OCI-LY3 (cell line): Measurements from ENCODE around the gene WFDC5.

Experiments
- H2AFZ ChIP-seq: fragments of 200-600, 300-600 bp; shearing (Covaris generic); 2 replicates; pipeline ENCODE4 v1.6.0; 2014; ENCODE audit warnings: antibody characterized with exemption, low read depth, low read length
- H3K27ac ChIP-seq: fragments of 200-600, 300-600 bp; sonication (generic); 2 replicates; pipeline ENCODE4 v1.5.1; 2014; ENCODE audit warnings: mild to moderate bottlenecking, low read length, moderate library complexity, mixed read lengths
- H3K27me3 ChIP-seq: fragments of 200-600, 300-600 bp; sonication (generic); 2 replicates; pipeline ENCODE4 v1.6.1; 2014; ENCODE audit warnings: low read depth, low read length, mixed read lengths
- H3K36me3 ChIP-seq: fragments of 200-600, 300-600 bp; sonication (generic); replicated peaks from 2 replicates; pipeline ENCODE3; 2014; ENCODE audit warnings: low read depth, low read length, mixed read lengths
- H3K4me1 ChIP-seq: fragments of 300-600, 200-600 bp; sonication (generic); 2 replicates; pipeline ENCODE4 v1.6.1; 2014; ENCODE audit warnings: low read length, mixed read lengths
- H3K4me2 ChIP-seq: fragments of 200-600, 300-600 bp; sonication (generic); 2 replicates; pipeline ENCODE4 v1.6.1; 2014; ENCODE audit warnings: low read length, mixed read lengths
- H3K4me3 ChIP-seq: fragments of 300-600, 200-600 bp; sonication (generic); 2 replicates; pipeline ENCODE4 v1.5.1; 2014; ENCODE audit warnings: antibody characterized with exemption, mild to moderate bottlenecking, low read length, moderate library complexity
- H3K79me2 ChIP-seq: fragments of 300-600, 200-600 bp; shearing (Covaris generic); 2 replicates; pipeline ENCODE4 v1.6.1; 2014; ENCODE audit warnings: mild to moderate bottlenecking, low read length, mixed read lengths
- H3K9ac ChIP-seq: fragments of 300-600, 200-600 bp; shearing (Covaris generic); 2 replicates; pipeline ENCODE4 v1.6.0; 2014; ENCODE audit warnings: mild to moderate bottlenecking, low read length, moderate library complexity
- H3K9me3 ChIP-seq: fragments of 200-600, 300-600 bp; shearing (Covaris generic); 2 replicates; pipeline ENCODE4 v1.6.1; 2014; ENCODE audit warnings: low read length, mixed read lengths; ENCODE audit not compliant: insufficient read depth
- H4K20me1 ChIP-seq: fragments of 200-600, 300-600 bp; sonication (generic); 2 replicates; pipeline ENCODE4 v1.6.1; 2016; ENCODE audit warnings: low read length, mixed read lengths; ENCODE audit not compliant: insufficient read depth
- EZH2phosphoT487 ChIP-seq: fragments of 200-600 bp; shearing (Covaris generic); IDR thresholded peaks from 2 replicates; pipeline ENCODE4 v1.6.1; 2018; ENCODE audit warnings: antibody characterized with exemption, mixed run types, low read depth
- TF ChIP-seq, protein P1 (sequence below): fragments of 200-600, 300-600 bp; sonication (generic); IDR thresholded peaks from 2 replicates; pipeline ENCODE4 v1.5.1; 2014; ENCODE audit warnings: antibody characterized with exemption, low read length, low read depth

Gene WFDC5

DNA sequence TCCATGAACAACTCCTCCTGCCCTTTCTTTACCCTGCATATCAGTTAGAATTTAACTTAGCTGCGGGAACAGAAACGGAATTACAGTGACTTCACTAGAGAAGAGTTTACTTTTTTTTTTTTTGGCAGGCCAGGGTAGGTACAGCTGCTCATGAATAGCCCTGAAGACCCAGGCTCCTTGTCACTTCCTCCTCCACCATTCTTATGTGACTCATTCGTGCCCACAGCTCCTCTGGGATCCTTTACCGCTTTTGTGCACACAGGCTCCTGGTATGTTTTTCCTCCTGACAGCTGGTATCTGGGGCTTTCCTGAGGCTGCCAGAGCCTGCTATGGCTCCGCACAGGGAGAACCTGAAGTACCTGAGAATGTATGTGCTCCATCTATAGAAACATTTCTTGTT is 10.2 kb downstream of the WFDC5 start:
- TF ChIP-seq EZH2phosphoT487: no peak
- TF ChIP-seq, protein P1, sequence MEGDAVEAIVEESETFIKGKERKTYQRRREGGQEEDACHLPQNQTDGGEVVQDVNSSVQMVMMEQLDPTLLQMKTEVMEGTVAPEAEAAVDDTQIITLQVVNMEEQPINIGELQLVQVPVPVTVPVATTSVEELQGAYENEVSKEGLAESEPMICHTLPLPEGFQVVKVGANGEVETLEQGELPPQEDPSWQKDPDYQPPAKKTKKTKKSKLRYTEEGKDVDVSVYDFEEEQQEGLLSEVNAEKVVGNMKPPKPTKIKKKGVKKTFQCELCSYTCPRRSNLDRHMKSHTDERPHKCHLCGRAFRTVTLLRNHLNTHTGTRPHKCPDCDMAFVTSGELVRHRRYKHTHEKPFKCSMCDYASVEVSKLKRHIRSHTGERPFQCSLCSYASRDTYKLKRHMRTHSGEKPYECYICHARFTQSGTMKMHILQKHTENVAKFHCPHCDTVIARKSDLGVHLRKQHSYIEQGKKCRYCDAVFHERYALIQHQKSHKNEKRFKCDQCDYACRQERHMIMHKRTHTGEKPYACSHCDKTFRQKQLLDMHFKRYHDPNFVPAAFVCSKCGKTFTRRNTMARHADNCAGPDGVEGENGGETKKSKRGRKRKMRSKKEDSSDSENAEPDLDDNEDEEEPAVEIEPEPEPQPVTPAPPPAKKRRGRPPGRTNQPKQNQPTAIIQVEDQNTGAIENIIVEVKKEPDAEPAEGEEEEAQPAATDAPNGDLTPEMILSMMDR: no peak
- Histone ChIP-seq H3K4me1 (peaks cover 9% of the 10 kb centered on the region), H3K4me3 (no peak overlapping the region), H3K9ac (no peak overlapping the region), H2AFZ (no peak overlapping the region), H3K4me2 (no peak overlapping the region), H3K79me2 (no peaks in the 10 kb centered on the region), H3K27me3 (no peaks in the 10 kb centered on the region), H3K27ac (no peak overlapping the region), H3K36me3 (peaks cover 5% of the 10 kb centered on the region), H3K9me3 (no peaks in the 10 kb centered on the region), H4K20me1 (no peaks in the 10 kb centered on the region)

DNA sequence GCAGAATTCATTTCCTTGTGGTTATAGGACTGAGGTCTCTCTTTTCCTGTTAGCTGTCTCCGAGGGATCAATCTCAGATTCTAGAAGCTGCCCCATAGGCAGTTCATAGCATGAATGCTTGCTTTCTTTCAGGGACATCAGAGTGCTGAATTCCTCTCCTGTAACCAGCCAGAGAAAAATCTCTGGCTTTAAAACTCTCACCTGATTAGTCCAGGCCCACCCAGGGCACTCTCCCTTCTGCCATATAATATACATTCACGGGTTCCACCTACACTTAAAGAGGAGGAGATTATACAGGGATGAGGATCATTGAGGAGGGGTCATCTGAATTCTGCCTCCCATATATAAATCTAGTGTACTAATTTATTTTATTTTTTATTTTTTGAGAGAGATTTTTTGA is 11.9 kb downstream of the WFDC5 start:
- Histone ChIP-seq H3K4me3 (no peak overlapping the region), H3K27ac (no peak overlapping the region)

DNA sequence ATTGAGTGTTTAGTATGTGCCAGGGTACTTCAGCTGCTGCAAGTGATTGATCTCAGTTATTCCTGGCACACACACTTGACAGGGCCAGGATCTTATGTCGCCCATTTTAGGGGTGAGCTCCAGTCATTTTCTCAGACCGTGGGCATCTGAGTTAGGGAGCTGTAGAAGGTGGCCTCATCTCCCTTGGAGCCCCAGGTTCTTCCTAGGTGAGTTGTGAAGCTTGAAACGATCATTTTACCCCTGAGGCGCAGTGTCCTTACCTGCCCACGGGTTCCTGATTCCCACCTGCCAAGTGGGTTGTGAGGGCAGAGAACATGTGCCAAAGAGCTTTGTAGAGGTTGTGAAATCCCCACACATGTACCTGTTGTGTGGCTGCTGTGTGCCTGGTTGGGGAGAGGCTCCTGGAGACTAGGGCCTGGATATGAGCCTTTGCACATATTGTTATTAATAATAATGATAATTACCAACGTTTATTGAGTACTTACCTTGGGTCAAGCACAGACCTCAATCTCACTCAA is 13.6 kb downstream of the WFDC5 start:
- H3K4me3 ChIP-seq: no peak overlapping the region
- 0 out of 2 replicates have a peak, but pooled peaks cover under 1% of the 10 kb centered on the region for H4K20me1 ChIP-seq
- no peak overlapping the region for H2AFZ ChIP-seq
- no peak overlapping the region for H3K9ac ChIP-seq
- H3K9me3 ChIP-seq: no peaks in the 10 kb centered on the region
- TF ChIP-seq EZH2phosphoT487: no peak
- TF ChIP-seq, protein P1: no peak
- peaks cover 9% of the 10 kb centered on the region for H3K4me1 ChIP-seq
- no peak overlapping the region for H3K4me2 ChIP-seq
- no peaks in the 10 kb centered on the region for H3K79me2 ChIP-seq
- no peak overlapping the region for H3K27ac ChIP-seq
- peaks cover 16% of the 10 kb centered on the region for H3K36me3 ChIP-seq
- no peaks in the 10 kb centered on the region for H3K27me3 ChIP-seq

More for the DNA sequence above, 11.9 kb downstream of the WFDC5 start:
- no peaks in the 10 kb centered on the region for H3K27me3 ChIP-seq
- H3K4me1 ChIP-seq: peaks cover 9% of the 10 kb centered on the region
- H3K9ac ChIP-seq: no peak overlapping the region
- H3K9me3 ChIP-seq: no peaks in the 10 kb centered on the region
- peaks cover 9% of the 10 kb centered on the region for H3K36me3 ChIP-seq
- H4K20me1 ChIP-seq: no peaks in the 10 kb centered on the region
- H2AFZ ChIP-seq: no peak overlapping the region
- H3K79me2 ChIP-seq: no peaks in the 10 kb centered on the region
- TF ChIP-seq, protein P1: no peak
- TF ChIP-seq EZH2phosphoT487: no peak
- no peak overlapping the region for H3K4me2 ChIP-seq

DNA sequence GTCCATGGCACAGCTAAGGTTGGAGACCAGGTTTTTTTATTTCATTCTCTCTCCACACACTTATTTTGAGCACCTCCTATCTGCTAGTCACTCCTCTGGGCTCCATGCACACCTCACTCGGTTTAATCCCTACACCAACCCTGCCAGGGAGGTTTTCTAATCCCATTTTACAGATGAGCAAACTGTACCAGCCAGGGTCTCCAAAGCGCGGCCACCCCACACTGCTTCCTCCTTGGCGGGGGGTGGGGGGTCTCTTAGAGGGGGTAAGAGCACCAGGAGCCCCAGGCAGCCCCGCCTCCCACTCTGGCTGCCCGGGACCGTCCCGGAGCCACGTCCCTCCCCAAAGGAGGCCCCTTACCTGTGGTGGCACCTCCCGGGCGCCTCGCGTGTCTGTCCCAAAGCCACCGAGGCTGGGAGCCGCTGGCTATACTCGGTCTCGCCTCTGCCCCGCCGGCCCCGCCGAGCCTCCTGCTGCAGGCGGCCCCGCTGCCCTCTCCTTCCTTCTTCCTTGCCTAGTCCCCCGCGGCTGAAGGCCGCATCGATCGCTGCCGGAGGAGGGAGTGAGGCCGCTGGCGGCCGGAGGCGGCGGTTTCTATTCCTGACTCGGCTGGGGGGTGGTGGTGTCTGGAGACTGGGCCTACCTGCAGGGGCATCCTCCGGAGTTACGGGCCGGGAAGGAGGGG is 14.3 kb downstream of the WFDC5 start, which contains the start of gene KCNS1:
Gene KCNS1 (minus strand): TSS at position 565 of the 683 bp plus-strand sequence. CDS start 1,891 bp downstream, outside the sequence.
- Histone ChIP-seq H3K27ac (no peak within 1 kb of the TSS), H3K79me2 (no peaks in the 10 kb centered on the region), H3K9ac (no peak within 1 kb of the TSS), H3K4me2 (no peak within 1 kb of the TSS), H4K20me1 (0 out of 2 replicates have a peak, but pooled peaks cover 5% of the 10 kb centered on the region), H3K4me3 (no peak within 1 kb of the TSS), H2AFZ (no peak within 1 kb of the TSS), H3K36me3 (peaks cover 17% of the 10 kb centered on the region), H3K9me3 (no peaks in the 10 kb centered on the region), H3K4me1 (peaks cover 9% of the 10 kb centered on the region), H3K27me3 (no peaks in the 10 kb centered on the region)
- no peak for TF ChIP-seq EZH2phosphoT487
- TF ChIP-seq, protein P1: no peak
